GF-D8 (cell line): Measurements from ENCODE around the gene EBF3.

Experiments
- DNase-seq: peaks from one replicate; lab custom pipeline; 2025; lab: John Stamatoyannopoulos, UW

The EBF3 gene

DNA sequence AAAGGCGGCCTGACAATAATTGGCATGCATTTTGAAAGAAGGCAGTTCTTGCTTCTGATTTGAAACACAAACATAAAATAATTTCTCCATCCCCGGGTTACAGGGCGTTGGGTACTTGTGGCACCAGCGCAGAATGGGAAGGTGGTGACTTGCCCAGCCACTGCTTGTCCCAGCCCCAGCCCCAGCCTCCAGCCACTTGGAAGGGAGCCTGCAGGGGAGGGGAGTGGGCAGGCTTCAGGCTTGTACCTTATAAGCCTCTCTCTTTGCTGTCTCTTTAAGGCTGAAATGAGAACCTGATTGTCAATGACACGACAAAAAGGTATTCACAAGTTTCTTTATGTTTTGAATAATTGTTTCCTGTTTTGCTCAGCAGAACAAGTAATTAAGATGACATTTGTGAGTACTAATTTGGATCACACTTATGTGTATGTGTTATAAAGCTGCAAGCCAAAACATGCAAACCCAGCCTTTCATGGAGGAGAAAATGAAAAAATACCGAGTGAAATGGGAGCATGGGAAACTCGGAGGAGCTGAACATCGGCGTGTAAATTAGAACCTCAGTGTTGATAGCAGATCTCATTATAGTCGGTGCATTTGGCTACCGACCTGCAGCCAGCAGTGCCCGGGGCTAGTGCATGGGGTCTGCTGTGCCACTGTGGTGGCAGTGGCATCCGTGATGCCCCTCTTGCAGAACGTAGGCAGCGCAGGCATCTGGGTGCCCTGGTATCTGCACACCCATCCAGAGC lies 129.9 kb downstream of the EBF3 start:
- no peak for DNase-seq

- DNase-seq, result no peak
Observed at GRCh38 chr10:129833468-129833950, 130.6 kb downstream of the EBF3 start.

DNA sequence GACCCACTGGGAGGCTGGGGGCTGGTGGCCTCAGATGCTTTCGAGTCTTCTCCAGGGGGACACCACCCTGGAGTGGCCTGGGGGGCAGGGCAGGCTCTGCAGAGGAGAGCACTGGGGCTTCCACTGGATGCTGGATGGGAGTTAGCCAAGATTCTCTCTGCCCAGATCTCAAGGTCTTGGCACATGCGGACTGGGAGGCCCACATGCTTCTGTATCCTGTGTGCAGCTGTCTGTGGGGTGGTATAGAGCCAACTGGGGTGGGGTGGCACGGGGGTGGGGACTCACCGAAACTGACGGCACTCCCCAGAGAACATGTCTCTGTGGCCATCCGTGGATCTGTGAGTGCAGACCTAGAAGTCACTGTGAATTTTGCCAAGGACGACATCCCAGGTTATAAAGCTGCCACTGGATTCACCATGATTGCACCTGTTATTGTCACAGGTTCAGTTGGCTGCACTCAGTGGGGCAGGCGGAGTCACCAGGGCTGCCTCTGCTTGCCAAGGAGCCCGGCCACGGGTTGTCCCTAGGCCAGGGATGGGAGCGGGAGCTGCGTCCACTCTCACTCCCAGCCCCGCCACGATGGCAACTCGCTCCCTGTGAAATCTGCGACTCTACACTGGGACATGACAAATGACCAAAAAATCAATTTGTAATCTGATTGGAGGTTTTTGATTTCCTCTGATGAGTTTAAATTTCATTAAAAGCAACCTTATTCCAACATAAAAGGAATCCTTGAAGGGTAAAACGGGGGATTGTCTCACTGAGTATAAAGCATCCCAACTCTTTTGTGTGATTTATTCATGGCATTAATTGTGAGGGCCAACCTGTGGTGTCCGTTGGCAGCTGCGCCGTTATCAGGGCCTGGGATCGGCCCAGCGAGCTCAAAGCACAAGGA lies 131.3 kb downstream of the EBF3 start:
- no peak for DNase-seq

- DNase-seq, result no peak
Observed at GRCh38 chr10:129831150-129831549, 132.9 kb downstream of the EBF3 start.

GRCh38 chr10:129825826-129826225 lies 138.2 kb downstream of the EBF3 start:
- DNase-seq, result no peak

GRCh38 chr10:129825221-129825620 lies 138.9 kb downstream of the EBF3 start:
- DNase-seq, result no peak

DNA sequence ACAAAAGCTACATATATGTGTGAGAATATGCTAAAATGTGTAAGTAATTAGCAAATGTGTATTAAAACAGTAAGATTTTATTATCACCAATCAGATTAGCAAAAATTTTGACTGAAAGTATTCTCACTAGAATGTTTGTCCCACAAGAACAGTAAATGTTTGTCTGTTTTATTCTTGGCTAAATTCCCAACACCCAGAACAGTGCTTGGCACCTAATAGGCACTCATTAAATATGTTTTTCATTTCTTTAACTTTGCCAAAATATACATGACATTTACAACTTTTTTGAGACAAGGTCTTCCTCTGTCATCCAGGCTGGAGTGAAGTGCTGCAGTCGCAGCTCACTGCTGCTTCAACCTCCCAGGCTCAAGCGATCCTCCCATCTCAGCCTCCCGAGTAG lies 143.6 kb downstream of the EBF3 start:
- no peak for DNase-seq

DNA sequence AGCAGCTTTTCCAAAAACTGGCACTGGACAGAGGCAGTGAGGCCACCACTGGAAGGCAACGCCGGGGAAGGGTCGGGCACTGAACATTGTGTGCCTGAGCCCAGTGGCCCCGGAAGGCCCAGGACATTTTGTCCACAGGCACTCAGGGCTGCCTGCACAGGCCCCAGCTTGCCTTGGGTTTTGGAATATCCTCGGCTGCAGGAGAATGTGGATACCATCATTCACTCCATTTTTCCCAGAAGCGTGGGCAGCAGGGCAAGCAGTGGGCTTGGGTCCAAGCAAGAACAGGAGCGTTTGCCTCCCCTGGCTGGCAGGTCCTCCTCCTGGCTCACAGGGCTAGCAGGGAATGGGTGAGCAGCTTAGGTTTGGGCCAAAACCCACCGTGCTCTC lies 147.4 kb downstream of the EBF3 start:
- DNase-seq, result no peak

DNA sequence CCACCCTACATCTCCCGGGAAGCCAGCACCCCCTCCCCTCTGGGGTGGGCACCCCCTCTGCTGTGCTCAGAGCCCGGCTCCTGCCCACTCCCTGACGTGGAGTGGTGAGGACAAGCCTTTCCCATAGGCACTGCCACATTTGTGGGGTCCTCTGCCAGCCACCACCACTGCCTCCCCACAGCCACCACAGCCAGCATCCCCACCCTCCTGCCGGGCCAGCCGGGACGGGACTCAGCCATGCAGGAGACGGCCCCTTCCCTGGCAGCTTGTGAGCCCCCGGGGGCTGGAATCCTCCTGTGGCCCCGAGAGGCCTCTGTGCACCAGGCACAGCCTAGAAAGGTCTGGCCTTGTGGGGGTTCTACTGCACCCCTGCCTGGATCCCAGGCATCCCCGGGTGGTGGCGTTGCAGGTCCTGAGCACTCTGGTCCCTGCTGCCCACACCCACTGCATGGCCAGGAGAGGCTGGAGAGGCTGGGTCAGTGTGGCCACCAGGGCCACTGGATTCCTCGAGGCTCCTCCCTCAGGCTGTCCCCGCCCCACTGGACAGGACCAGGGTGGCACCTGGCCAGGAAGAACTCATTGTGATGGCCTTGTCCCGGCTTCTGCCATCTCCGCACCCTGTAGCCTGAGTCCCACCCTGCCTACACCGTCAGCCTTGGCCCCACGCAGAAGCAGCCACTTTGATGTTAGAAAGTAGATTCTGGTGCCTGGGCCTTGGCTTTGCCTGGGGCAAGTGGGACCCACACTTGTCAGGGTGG lies 148.0 kb downstream of the EBF3 start:
- DNase-seq, result no peak

DNA sequence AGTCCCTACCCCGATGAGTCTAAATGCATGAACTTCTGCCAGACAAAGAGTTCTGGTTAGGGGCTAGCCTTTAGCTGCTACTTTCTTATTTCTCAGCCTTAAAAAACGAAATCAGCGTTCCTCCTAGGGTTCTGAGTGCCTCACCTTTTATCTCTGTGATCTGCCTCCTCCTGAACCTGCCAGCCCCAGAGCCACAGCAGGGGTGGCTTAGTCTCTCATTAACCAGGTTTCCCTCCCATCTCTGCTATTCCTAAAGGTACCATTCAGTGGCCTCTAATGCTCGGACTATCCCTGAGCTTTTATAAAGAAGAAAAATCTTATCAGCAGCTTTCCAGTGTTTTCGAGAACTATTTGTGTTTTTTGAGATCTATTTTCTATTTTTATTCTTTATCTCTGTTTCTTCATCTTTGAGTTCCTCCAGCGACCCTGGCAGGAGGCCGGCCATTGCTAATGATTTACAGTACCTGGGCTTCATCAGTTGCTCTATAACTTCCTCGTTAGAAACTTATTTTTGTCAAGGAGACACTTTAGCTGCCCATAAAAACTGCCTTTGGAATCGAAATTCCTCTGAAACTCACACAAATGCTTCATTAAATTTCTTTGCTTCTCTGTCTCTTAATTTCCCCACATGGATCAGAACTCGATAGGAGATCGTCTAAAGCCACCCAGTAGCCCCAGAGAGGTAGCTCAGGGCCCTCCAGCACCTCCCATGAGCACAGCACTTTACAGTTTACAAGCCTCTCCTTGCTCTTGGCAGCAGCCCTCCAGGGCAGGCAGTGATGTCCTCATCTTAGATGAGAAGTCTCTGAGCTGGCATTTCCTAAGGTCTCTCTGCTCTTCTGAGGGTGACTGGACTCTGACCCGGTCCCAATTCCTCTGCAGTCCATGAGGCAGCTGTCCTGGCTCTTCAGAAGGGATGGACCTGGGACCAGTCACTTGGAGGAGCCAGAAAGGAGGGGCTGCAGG lies 149.1 kb downstream of the EBF3 start:
- no peak for DNase-seq

DNA sequence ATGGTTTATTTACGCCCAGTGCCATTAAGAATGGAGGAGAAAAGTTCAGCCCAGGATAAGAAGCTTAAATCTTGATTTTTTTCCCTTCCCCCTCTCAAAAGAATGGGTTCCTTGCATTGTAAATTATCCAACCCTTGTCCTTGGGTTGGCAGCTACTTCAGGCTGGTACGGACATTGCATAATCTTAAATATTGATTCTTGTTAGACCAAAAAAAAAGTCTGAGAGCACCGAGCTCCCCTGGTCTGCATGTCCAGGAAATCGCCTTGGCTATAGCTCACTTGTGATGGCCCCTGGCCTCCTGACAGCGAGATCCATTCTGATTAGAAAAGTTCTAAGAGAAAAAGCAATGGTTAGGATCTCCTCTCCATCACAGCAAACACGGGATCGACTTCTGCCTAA lies 151.7 kb downstream of the EBF3 start:
- DNase-seq, result no peak

DNA sequence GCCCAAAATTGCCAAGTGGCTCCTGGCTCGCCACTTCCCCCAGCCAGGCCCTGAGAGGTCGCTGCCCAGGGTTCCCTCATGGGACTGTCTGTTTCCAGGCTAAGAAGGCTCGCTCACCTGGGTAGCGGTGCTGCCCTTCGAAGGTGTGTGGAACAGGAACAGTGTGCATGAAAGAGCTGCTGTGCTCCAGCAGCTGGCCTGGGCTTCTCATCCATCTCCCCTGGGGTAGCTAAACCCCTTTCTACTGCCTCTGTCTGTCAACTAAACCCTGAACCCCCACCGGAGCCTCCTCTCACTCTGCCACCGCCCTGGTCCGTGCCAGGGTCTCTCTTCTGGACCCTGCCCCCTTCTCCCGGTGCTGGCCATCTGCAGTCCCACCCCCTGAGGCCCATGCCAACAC lies 152.9 kb downstream of the EBF3 start:
- DNase-seq, result no peak

- DNase-seq, result no peak
Observed at GRCh38 chr10:129809841-129810240, 154.2 kb downstream of the EBF3 start.

DNA sequence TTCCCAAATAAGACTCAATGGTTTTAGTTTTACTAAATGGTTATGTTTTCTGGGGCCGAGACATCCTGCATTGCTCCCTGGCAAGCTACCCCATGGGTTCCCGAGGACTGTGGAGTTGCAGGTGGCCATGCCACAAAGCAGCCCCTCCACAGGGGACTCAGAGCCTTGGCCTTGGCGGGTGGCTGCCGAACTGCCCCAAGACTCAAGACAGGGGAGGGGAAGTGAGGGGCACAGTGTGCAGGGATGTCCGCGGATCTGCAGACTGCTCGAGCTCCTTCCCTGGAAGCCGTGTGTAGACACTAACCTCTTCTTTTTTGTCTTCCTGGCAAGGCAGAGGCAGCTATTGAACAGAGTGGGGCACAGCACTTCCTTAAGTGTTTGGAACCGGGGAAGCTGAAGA lies 154.6 kb downstream of the EBF3 start:
- DNase-seq, result no peak

- DNase-seq, result no peak
Observed at GRCh38 chr10:129808092-129808983, 155.7 kb downstream of the EBF3 start.

GRCh38 chr10:129807211-129807610 lies 156.9 kb downstream of the EBF3 start:
- no peak for DNase-seq

DNA sequence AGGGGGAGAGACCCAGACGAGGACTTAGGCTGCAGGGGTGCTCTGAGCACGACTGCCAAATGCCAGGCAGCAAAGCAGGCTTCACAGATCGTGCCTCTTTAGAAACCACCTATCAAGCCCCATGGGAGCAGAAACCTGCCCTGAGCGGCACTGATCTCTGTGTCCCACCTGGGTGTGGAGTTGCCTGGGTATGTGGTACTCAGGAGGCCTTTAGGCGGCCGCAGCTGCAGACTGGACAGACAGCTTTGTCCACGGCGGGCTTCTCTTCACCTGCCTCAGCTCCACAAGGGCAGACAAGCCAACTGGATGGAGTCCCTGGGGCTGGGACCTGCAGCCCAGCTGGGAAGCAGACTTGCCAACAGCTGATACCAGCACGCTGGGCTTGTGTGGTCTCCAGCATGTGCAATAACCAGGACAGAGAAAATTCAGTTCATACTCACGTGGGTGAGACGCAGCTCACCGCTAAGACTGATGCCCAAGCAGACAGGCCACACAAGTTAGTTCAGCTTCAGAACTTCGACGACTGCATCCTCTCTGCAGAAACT lies 163.2 kb downstream of the EBF3 start:
- no peak for DNase-seq

GRCh38 chr10:129799942-129800341 lies 164.1 kb downstream of the EBF3 start:
- no peak for DNase-seq

DNA sequence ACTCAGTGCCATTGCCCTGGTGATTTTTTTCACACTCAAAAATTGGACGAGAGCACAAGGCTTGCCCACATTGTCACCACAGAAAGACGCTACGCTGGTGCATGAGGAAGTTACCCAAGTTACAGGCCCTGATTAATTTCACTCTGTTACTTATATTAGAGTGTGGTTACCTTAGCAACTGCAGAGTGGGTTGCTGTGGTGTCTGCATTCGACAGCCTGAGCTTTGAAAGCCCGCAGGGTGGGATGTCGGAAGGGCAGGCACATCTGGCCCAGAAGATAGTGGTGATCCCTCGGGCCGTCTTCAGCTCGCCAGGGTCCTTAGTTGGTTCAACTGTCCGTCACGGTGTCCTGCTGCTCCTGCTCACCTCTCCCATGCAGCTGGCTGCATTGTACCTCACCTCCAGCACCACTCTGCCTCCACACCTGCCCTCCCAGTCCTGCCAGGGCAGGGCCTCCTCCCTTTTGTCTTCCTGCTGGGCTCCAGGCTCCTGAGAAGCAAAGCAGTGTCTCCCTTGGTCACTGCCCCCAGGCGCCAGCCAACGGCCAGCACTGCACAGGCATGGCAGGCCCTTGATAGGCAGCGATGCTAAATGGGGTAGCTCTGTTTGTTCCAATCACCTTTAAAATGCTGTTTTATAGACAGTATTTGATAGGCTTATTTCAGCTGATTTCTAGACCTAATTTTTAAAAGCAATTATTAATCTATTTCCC lies 167.2 kb downstream of the EBF3 start:
- DNase-seq, result no peak
